CD14-positive monocyte (primary cell): ENCODE measurements around the gene TRIM44. TPM values are rescaled to one million over a fixed set of nuclear protein-coding genes. Genes with fewer than 3 reads are reported as not detected.
"Not testable (repeated sequence)": the region's sequence is repeated elsewhere in the genome, so short reads cannot be mapped to it uniquely, and the experiment has no call there.

ENCODE experiments used
- DNase-seq, 3 donors: peaks; one replicate each; pipeline ENCODE4 v3.0.0-alpha.2; 2011 to 2022
- H2AFZ ChIP-seq: 2 replicates; pipeline ENCODE4 v1.6.0; 2012; ENCODE audit warnings: mild to moderate bottlenecking, low read depth, low read length, inconsistent platforms; ENCODE audit not compliant: insufficient read depth, poor library complexity, severe bottlenecking
- H3K27ac ChIP-seq, 2 donors: 1 replicate in 1 of 2; 2 replicates in 1 of 2; pipeline ENCODE4 v1.5.1; 2012 to 2013; ENCODE audit warnings: low read length in 2 of 2, control low read depth in 1 of 2, inconsistent platforms in 1 of 2, low read depth in 1 of 2, mild to moderate bottlenecking in 1 of 2
- H3K27me3 ChIP-seq, 2 donors: one replicate each; pipeline versions ENCODE4 v1.6.0 to v1.6.1; 2011 to 2013; ENCODE audit warnings: low read length in 2 of 2; ENCODE audit not compliant: control insufficient read depth in 2 of 2, insufficient read depth in 2 of 2
- H3K36me3 ChIP-seq, 2 donors: replicated peaks in 1 of 2; 1 replicate in 1 of 2; 2 replicates in 1 of 2; pipeline versions ENCODE4 v1.5.1 to v1.6.1; 2012 to 2013; ENCODE audit warnings: low read length in 2 of 2, control low read depth in 1 of 2, inconsistent platforms in 1 of 2, mild to moderate bottlenecking in 1 of 2; ENCODE audit not compliant: insufficient read depth in 2 of 2, control insufficient read depth in 1 of 2
- H3K4me1 ChIP-seq, 2 donors: 1 replicate in 1 of 2; 2 replicates in 1 of 2; pipeline versions ENCODE4 v1.5.1 to v1.6.1; 2012 to 2013; ENCODE audit warnings: low read length in 2 of 2, control low read depth in 1 of 2, inconsistent platforms in 1 of 2, mild to moderate bottlenecking in 1 of 2, moderate library complexity in 1 of 2; ENCODE audit not compliant: insufficient read depth in 2 of 2, control insufficient read depth in 1 of 2
- H3K4me2 ChIP-seq: replicated peaks from 2 replicates; pipeline ENCODE3; 2012; ENCODE audit warnings: low read length, moderate library complexity, mild to moderate bottlenecking; ENCODE audit not compliant: poor library complexity, severe bottlenecking; ENCODE audit errors: extremely low read depth
- H3K4me3 ChIP-seq, 3 experiments: fragments of 200-600 bp in 1 of 3; sonication (generic) in 1 of 3; replicated peaks in 1 of 3; 1 replicate in 2 of 3; 2 replicates in 1 of 3; pipeline ENCODE4 v1.5.1; 2011 to 2013; ENCODE audit warnings: low read length in 3 of 3, mild to moderate bottlenecking in 3 of 3, control low read depth in 2 of 3, low read depth in 2 of 3, inconsistent platforms in 1 of 3, moderate library complexity in 1 of 3
- H3K79me2 ChIP-seq: 2 replicates; pipeline ENCODE4 v1.6.0; 2012; ENCODE audit warnings: mild to moderate bottlenecking, control low read depth, inconsistent platforms, low read length, moderate library complexity; ENCODE audit not compliant: insufficient read depth
- H3K9ac ChIP-seq: 2 replicates; pipeline ENCODE4 v1.6.0; 2017; ENCODE audit warnings: low read length, mild to moderate bottlenecking; ENCODE audit not compliant: insufficient read depth, poor library complexity, severe bottlenecking
- H3K9me3 ChIP-seq, 2 donors: replicated peaks in 1 of 2; 1 replicate in 1 of 2; 2 replicates in 1 of 2; pipeline versions ENCODE4 v1.5.1 to v1.6.1; 2012 to 2013; ENCODE audit warnings: low read length in 2 of 2, control low read depth in 1 of 2; ENCODE audit not compliant: control insufficient read depth in 1 of 2, insufficient read depth in 1 of 2
- H4K20me1 ChIP-seq: 2 replicates; pipeline ENCODE4 v1.6.0; 2012; ENCODE audit warnings: mild to moderate bottlenecking, low read length, control low read depth, moderate library complexity; ENCODE audit not compliant: insufficient read depth
- H3K27ac Mint-ChIP-seq, 7 donors: one replicate each; pipeline ENCODE4 v1.8.0; 2020; ENCODE audit warnings: mild to moderate bottlenecking in 7 of 7, mixed read lengths in 7 of 7, moderate library complexity in 6 of 7, inconsistent platforms in 2 of 7
- H3K27me3 Mint-ChIP-seq, 3 donors: one replicate each; pipeline ENCODE4 v1.8.0; 2021 to 2022; ENCODE audit warnings: low read depth in 3 of 3, mild to moderate bottlenecking in 3 of 3, mixed read lengths in 3 of 3, moderate library complexity in 3 of 3, inconsistent platforms in 1 of 3
- H3K36me3 Mint-ChIP-seq, 2 donors: one replicate each; pipeline ENCODE4 v1.8.0; 2020; ENCODE audit warnings: mixed read lengths in 2 of 2, inconsistent platforms in 1 of 2, mild to moderate bottlenecking in 1 of 2
- H3K4me1 Mint-ChIP-seq: one replicate; pipeline ENCODE4 v1.8.0; 2020; ENCODE audit warnings: mild to moderate bottlenecking, mixed read lengths
- H3K4me3 Mint-ChIP-seq, 2 donors: one replicate each; pipeline ENCODE4 v1.8.0; 2020; ENCODE audit warnings: mild to moderate bottlenecking in 2 of 2, mixed read lengths in 2 of 2, moderate library complexity in 1 of 2
- H3K9me3 Mint-ChIP-seq, 7 donors: one replicate each; pipeline ENCODE4 v1.8.0; 2020 to 2022; ENCODE audit warnings: mixed read lengths in 7 of 7, mild to moderate bottlenecking in 6 of 7, moderate library complexity in 6 of 7, inconsistent platforms in 2 of 7
- CTCF ChIP-seq: fragments of 200-600 bp; IDR thresholded peaks from one replicate; pipeline ENCODE4 v1.8.0; 2022; ENCODE audit warnings: antibody characterized with exemption, mild to moderate bottlenecking
- WGBS: methylation state at CpG from one replicate; pipeline ENCODE4 v1.1.5; 2013; ENCODE audit warnings: missing lambda C conversion rate; ENCODE audit not compliant: insufficient coverage; 5-methylcytosine and 5-hydroxymethylcytosine counted together
- intact Hi-C, 2 donors: fragments of 100-400 bp; cut with micrococcal nuclease; formaldehyde crosslinking; loops; one replicate each; pipeline versions ENCODE4 v1.15.0 to v1.15.1; 2023
- polyA plus RNA-seq, 3 donors: library from polyadenylated mRNA; depleted of rRNA in 1 of 3; unstranded in 2 of 3; stranded (reverse) in 1 of 3; fragments of 300-500 nt in 2 of 3; fragments of >200 nt in 1 of 3; fragmentation: Illumina TruSeq in 2 of 3; gene quantifications; 1 replicate in 2 of 3; 2 replicates in 1 of 3; pipeline ENCODE4 v1.2.3, GENCODE V29; 2012 to 2021

The TRIM44 gene
- polyA plus RNA-seq, 3 donors = 25.3 to 47.1 (median 45.9) TPM

GRCh38 chr11:35667257-35667656, 4.7 kb downstream of the TRIM44 start:
- H3K79me2 ChIP-seq = peaks cover 82% of the 10 kb centered on the region
- no peaks in the 10 kb centered on the region for H3K27me3 ChIP-seq
- peaks cover 14 to 15% of the 10 kb centered on the region in 2 donors for H3K4me1 ChIP-seq
- H3K4me3 Mint-ChIP-seq = no peak overlapping the region
- WGBS = no CpG with 5 or more reads among the region's 1 CpG
- H3K27ac ChIP-seq = no peak overlapping the region
- peaks cover 46% of the 10 kb centered on the region for H4K20me1 ChIP-seq
- DNase-seq = no peak
- H3K4me2 ChIP-seq = no peak overlapping the region
- peaks cover 0 to 17% of the 10 kb centered on the region in 2 donors for H3K36me3 ChIP-seq
- intact Hi-C loops = no loop called here
- no peak overlapping the region for H3K27ac Mint-ChIP-seq
- H3K9me3 ChIP-seq = peaks cover 23 to 25% of the 10 kb centered on the region in 2 donors
- H3K9me3 Mint-ChIP-seq = peaks cover 22 to 45% (median 38%) of the 10 kb centered on the region in 7 donors
- peaks cover 36% of the 10 kb centered on the region for H3K4me1 Mint-ChIP-seq
- TF ChIP-seq CTCF = no peak
- H3K4me3 ChIP-seq = no peak overlapping the region
- H3K36me3 Mint-ChIP-seq = peaks cover 38 to 46% of the 10 kb centered on the region in 2 donors
- no peak overlapping the region for H3K9ac ChIP-seq
- H2AFZ ChIP-seq = no peak overlapping the region
- H3K27me3 Mint-ChIP-seq = peaks cover 0 to 3% (median 2%) of the 10 kb centered on the region in 3 donors

- DNase-seq, H3K27ac Mint-ChIP-seq, H3K4me3 Mint-ChIP-seq, H3K4me1 ChIP-seq, H3K9ac ChIP-seq, H2AFZ ChIP-seq, H3K4me2 ChIP-seq, H3K27ac ChIP-seq, H3K27me3 Mint-ChIP-seq, H3K4me3 ChIP-seq, intact Hi-C loops, H3K27me3 ChIP-seq: not testable (repeated sequence)
- Histone ChIP-seq H4K20me1 (peaks cover 57% of the 10 kb centered on the region), H3K9me3 (peaks cover 19 to 25% of the 10 kb centered on the region in 2 donors), H3K36me3 (peaks cover 0 to 17% of the 10 kb centered on the region in 2 donors), H3K79me2 (peaks cover 92% of the 10 kb centered on the region)
- H3K36me3 Mint-ChIP-seq = peaks cover 36 to 45% of the 10 kb centered on the region in 2 donors
- H3K9me3 Mint-ChIP-seq = peaks cover 18 to 40% (median 34%) of the 10 kb centered on the region in 7 donors
- H3K4me1 Mint-ChIP-seq = peaks cover 34% of the 10 kb centered on the region
- no CpG with 5 or more reads among the region's 3 CpGs for WGBS
These were observed 5.8 kb downstream of the TRIM44 start for GRCh38 chr11:35668350-35668749.
